ENCODE data around the gene CAP1.
A peak's percentile ranks its signal among the peaks of the same experiment; 100 is the strongest.

CAP1 gene

GRCh38 chr1:40090652-40091355, 50.3 kb downstream of the CAP1 start:
- DNase-seq = no peak
- H3K27me3 ChIP-seq (replicated peaks in 2 of 5; ENCODE audit: control insufficient read depth in 4 of 5, insufficient read depth in 5 of 5, low read length in 4 of 5) = no peaks in the 10 kb centered on the region
- peaks cover 0 to 62% (median 44%) of the 10 kb centered on the region in 4 experiments for H3K36me3 ChIP-seq (ENCODE audit: control insufficient read depth in 4 of 4, insufficient read depth in 4 of 4, low read length in 3 of 4)
- ChIA-PET CTCF (interaction anchor here (1.5 to 1.9 kb wide), 2 partner anchors 12 to 16 kb away, joined by 3 to 5 read pairs; no protein-coding TSS in a partner anchor), POLR2A (no interaction called here)
- H3K4me3 ChIP-seq (ENCODE audit: control insufficient read depth in 1 of 7, extremely low read depth in 1 of 7, insufficient read depth in 4 of 7, low read depth in 2 of 7, low read length in 6 of 7) = no peak overlapping the region
- peaks cover 0 to 21% (median 0%) of the 10 kb centered on the region in 4 experiments for H3K4me1 ChIP-seq (ENCODE audit: control extremely low read depth in 1 of 4, control insufficient read depth in 4 of 4, insufficient read depth in 4 of 4, low read length in 3 of 4)
- no peaks in the 10 kb centered on the region for H3K9me3 ChIP-seq (ENCODE audit: control extremely low read depth in 1 of 5, control insufficient read depth in 4 of 5, insufficient read depth in 2 of 5, low read depth in 1 of 5, low read length in 4 of 5)
- H3K27ac ChIP-seq (ENCODE audit: insufficient read depth in 1 of 2, low read depth in 1 of 2, low read length in 2 of 2, poor library complexity in 1 of 2, severe bottlenecking in 2 of 2) = no peak overlapping the region
- 100% methylated on average over 3 of the region's 5 CpGs for WGBS (ENCODE audit: insufficient coverage)

- no peak overlapping the region for H3K27ac ChIP-seq (ENCODE audit: insufficient read depth in 1 of 2, low read depth in 1 of 2, low read length in 2 of 2, poor library complexity in 1 of 2, severe bottlenecking in 2 of 2)
- WGBS (ENCODE audit: insufficient coverage) = 100% methylated on average over 2 of the region's 2 CpGs
- peaks cover 5 to 34% (median 7%) of the 10 kb centered on the region in 4 experiments for H3K4me1 ChIP-seq (ENCODE audit: control extremely low read depth in 1 of 4, control insufficient read depth in 4 of 4, insufficient read depth in 4 of 4, low read length in 3 of 4)
- H3K9me3 ChIP-seq (ENCODE audit: control extremely low read depth in 1 of 5, control insufficient read depth in 4 of 5, insufficient read depth in 2 of 5, low read depth in 1 of 5, low read length in 4 of 5) = no peaks in the 10 kb centered on the region
- ChIA-PET CTCF (interaction anchor here (1.6 kb wide), 1 partner anchor 9 kb away, joined by 4 read pairs; no protein-coding TSS in a partner anchor), POLR2A (interaction anchor here (0.7 kb wide), 1 partner anchor 299 kb away, joined by 3 read pairs; no protein-coding TSS in a partner anchor)
- H3K27me3 ChIP-seq (replicated peaks in 2 of 5; ENCODE audit: control insufficient read depth in 4 of 5, insufficient read depth in 5 of 5, low read length in 4 of 5) = no peaks in the 10 kb centered on the region
- H3K4me3 ChIP-seq (ENCODE audit: control insufficient read depth in 1 of 7, extremely low read depth in 1 of 7, insufficient read depth in 4 of 7, low read depth in 2 of 7, low read length in 6 of 7) = no peak overlapping the region
- DNase-seq = no peak
- peaks cover 0 to 49% (median 35%) of the 10 kb centered on the region in 4 experiments for H3K36me3 ChIP-seq (ENCODE audit: control insufficient read depth in 4 of 4, insufficient read depth in 4 of 4, low read length in 3 of 4)
Observed at GRCh38 chr1:40092241-40092640, 51.7 kb downstream of the CAP1 start.

GRCh38 chr1:40092706-40093639, 52.4 kb downstream of the CAP1 start:
- no peak for DNase-seq
- H3K9me3 ChIP-seq (ENCODE audit: control extremely low read depth in 1 of 5, control insufficient read depth in 4 of 5, insufficient read depth in 2 of 5, low read depth in 1 of 5, low read length in 4 of 5) = no peaks in the 10 kb centered on the region
- ChIA-PET CTCF (interaction anchor here (0.7 to 1.6 kb wide), 3 partner anchors 10 to 211 kb away, joined by 3 to 4 read pairs (median 4); no protein-coding TSS in a partner anchor), POLR2A (no interaction called here)
- H3K27me3 ChIP-seq (replicated peaks in 2 of 5; ENCODE audit: control insufficient read depth in 4 of 5, insufficient read depth in 5 of 5, low read length in 4 of 5) = no peaks in the 10 kb centered on the region
- H3K36me3 ChIP-seq (ENCODE audit: control insufficient read depth in 4 of 4, insufficient read depth in 4 of 4, low read length in 3 of 4) = peaks cover 0 to 42% (median 28%) of the 10 kb centered on the region in 4 experiments
- H3K27ac ChIP-seq (ENCODE audit: insufficient read depth in 1 of 2, low read depth in 1 of 2, low read length in 2 of 2, poor library complexity in 1 of 2, severe bottlenecking in 2 of 2) = no peak overlapping the region
- 100% methylated on average over 1 of the region's 6 CpGs for WGBS (ENCODE audit: insufficient coverage)
- peaks cover 5 to 39% (median 12%) of the 10 kb centered on the region in 4 experiments for H3K4me1 ChIP-seq (ENCODE audit: control extremely low read depth in 1 of 4, control insufficient read depth in 4 of 4, insufficient read depth in 4 of 4, low read length in 3 of 4)
- H3K4me3 ChIP-seq (ENCODE audit: control insufficient read depth in 1 of 7, extremely low read depth in 1 of 7, insufficient read depth in 4 of 7, low read depth in 2 of 7, low read length in 6 of 7) = no peak overlapping the region

GRCh38 chr1:40094466-40095110, 54.1 kb downstream of the CAP1 start:
- no peak overlapping the region for H3K27ac ChIP-seq (ENCODE audit: insufficient read depth in 1 of 2, low read depth in 1 of 2, low read length in 2 of 2, poor library complexity in 1 of 2, severe bottlenecking in 2 of 2)
- 67% methylated on average over 3 of the region's 4 CpGs for WGBS (ENCODE audit: insufficient coverage)
- ChIA-PET POLR2A (no interaction called here), CTCF (interaction anchor here (0.8 to 1.1 kb wide), 2 partner anchors 9 to 30 kb away, joined by 3 read pairs; no protein-coding TSS in a partner anchor)
- no peaks in the 10 kb centered on the region for H3K27me3 ChIP-seq (replicated peaks in 2 of 5; ENCODE audit: control insufficient read depth in 4 of 5, insufficient read depth in 5 of 5, low read length in 4 of 5)
- DNase-seq = no peak
- peaks cover 5 to 39% (median 12%) of the 10 kb centered on the region in 4 experiments for H3K4me1 ChIP-seq (ENCODE audit: control extremely low read depth in 1 of 4, control insufficient read depth in 4 of 4, insufficient read depth in 4 of 4, low read length in 3 of 4)
- peaks cover 0 to 30% (median 19%) of the 10 kb centered on the region in 4 experiments for H3K36me3 ChIP-seq (ENCODE audit: control insufficient read depth in 4 of 4, insufficient read depth in 4 of 4, low read length in 3 of 4)
- no peak overlapping the region for H3K4me3 ChIP-seq (ENCODE audit: control insufficient read depth in 1 of 7, extremely low read depth in 1 of 7, insufficient read depth in 4 of 7, low read depth in 2 of 7, low read length in 6 of 7)
- no peaks in the 10 kb centered on the region for H3K9me3 ChIP-seq (ENCODE audit: control extremely low read depth in 1 of 5, control insufficient read depth in 4 of 5, insufficient read depth in 2 of 5, low read depth in 1 of 5, low read length in 4 of 5)

DNA sequence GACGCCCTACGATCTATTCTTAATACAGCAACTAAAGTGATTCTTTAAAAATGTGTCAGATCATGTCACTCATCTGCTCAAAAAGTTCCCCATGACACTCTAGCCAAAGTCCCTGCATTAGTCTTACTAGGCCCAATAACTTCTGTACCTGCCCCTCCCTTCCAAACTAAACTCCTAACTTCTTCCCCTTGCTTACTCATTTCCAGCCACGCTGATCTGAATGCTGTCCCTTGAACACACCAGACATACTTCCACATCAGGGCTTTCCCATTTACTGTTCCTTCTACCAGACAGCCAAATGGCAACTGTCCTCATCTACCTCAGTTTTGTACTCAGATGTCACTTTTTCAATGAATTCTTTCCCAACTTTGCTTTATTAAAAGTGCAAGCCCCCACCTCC, 55.3 kb downstream of the CAP1 start:
- peaks cover 5 to 39% (median 12%) of the 10 kb centered on the region in 4 experiments for H3K4me1 ChIP-seq (ENCODE audit: control extremely low read depth in 1 of 4, control insufficient read depth in 4 of 4, insufficient read depth in 4 of 4, low read length in 3 of 4)
- no peak overlapping the region for H3K27ac ChIP-seq (ENCODE audit: insufficient read depth in 1 of 2, low read depth in 1 of 2, low read length in 2 of 2, poor library complexity in 1 of 2, severe bottlenecking in 2 of 2)
- 93% methylated on average over 3 of the region's 3 CpGs for WGBS (ENCODE audit: insufficient coverage)
- POLR2A ChIA-PET = no interaction called here
- H3K36me3 ChIP-seq (ENCODE audit: control insufficient read depth in 4 of 4, insufficient read depth in 4 of 4, low read length in 3 of 4) = peaks cover 0 to 19% (median 12%) of the 10 kb centered on the region in 4 experiments
- no peaks in the 10 kb centered on the region for H3K9me3 ChIP-seq (ENCODE audit: control extremely low read depth in 1 of 5, control insufficient read depth in 4 of 5, insufficient read depth in 2 of 5, low read depth in 1 of 5, low read length in 4 of 5)
- no peaks in the 10 kb centered on the region for H3K27me3 ChIP-seq (replicated peaks in 2 of 5; ENCODE audit: control insufficient read depth in 4 of 5, insufficient read depth in 5 of 5, low read length in 4 of 5)
- no peak overlapping the region for H3K4me3 ChIP-seq (ENCODE audit: control insufficient read depth in 1 of 7, extremely low read depth in 1 of 7, insufficient read depth in 4 of 7, low read depth in 2 of 7, low read length in 6 of 7)
- CTCF ChIA-PET = interaction anchor here (2.2 to 2.3 kb wide), 2 partner anchors 9 to 13 kb away, joined by 7 to 8 read pairs; no protein-coding TSS in a partner anchor
- DNase-seq = no peak

- DNase-seq = no peak
- peak overlapping the region; percentile 54 to 87 (median 76) for H3K4me3 ChIP-seq (ENCODE audit: control insufficient read depth in 1 of 7, extremely low read depth in 1 of 7, insufficient read depth in 4 of 7, low read depth in 2 of 7, low read length in 6 of 7)
- no peaks in the 10 kb centered on the region for H3K9me3 ChIP-seq (ENCODE audit: control extremely low read depth in 1 of 5, control insufficient read depth in 4 of 5, insufficient read depth in 2 of 5, low read depth in 1 of 5, low read length in 4 of 5)
- ChIA-PET POLR2A (interaction anchor here (0.7 kb wide), 2 partner anchors 67 to 165 kb away, joined by 3 to 4 read pairs; no protein-coding TSS in a partner anchor), CTCF (interaction anchor here (1.7 to 2.3 kb wide), 3 partner anchors 10 to 14 kb away, joined by 4 to 8 read pairs (median 7); no protein-coding TSS in a partner anchor)
- no peaks in the 10 kb centered on the region for H3K27me3 ChIP-seq (replicated peaks in 2 of 5; ENCODE audit: control insufficient read depth in 4 of 5, insufficient read depth in 5 of 5, low read length in 4 of 5)
- peak overlapping the region in 1 of 2 experiments; percentile 12 for H3K27ac ChIP-seq (ENCODE audit: insufficient read depth in 1 of 2, low read depth in 1 of 2, low read length in 2 of 2, poor library complexity in 1 of 2, severe bottlenecking in 2 of 2)
- H3K36me3 ChIP-seq (ENCODE audit: control insufficient read depth in 4 of 4, insufficient read depth in 4 of 4, low read length in 3 of 4) = peaks cover 0 to 13% (median 6%) of the 10 kb centered on the region in 4 experiments
- WGBS (ENCODE audit: insufficient coverage) = 3% methylated on average over 5 of the region's 9 CpGs
- H3K4me1 ChIP-seq (ENCODE audit: control extremely low read depth in 1 of 4, control insufficient read depth in 4 of 4, insufficient read depth in 4 of 4, low read length in 3 of 4) = peaks cover 5 to 39% (median 12%) of the 10 kb centered on the region in 4 experiments
Observed at GRCh38 chr1:40096646-40096976, 56.1 kb downstream of the CAP1 start.
